MM.1S (cell line): ENCODE data around the gene LRPAP1.
"Not testable (repeated sequence)": the region's sequence is repeated elsewhere in the genome, so short reads cannot be mapped to it uniquely, and the experiment has no call there.

Source experiments
- EZH2 ChIP-seq: fragments of 300-600 bp; sonication (generic); optimal IDR thresholded peaks from 2 replicates; pipeline ENCODE3; 2017; ENCODE audit warnings: low read depth, mild to moderate bottlenecking, antibody characterized with exemption, low read length, mixed read lengths
- EZH2phosphoT487 ChIP-seq: fragments of 300-600 bp; sonication (generic); IDR thresholded peaks from 2 replicates; pipeline ENCODE4 v1.6.1; 2018; ENCODE audit warnings: antibody characterized with exemption, low read length
- TF ChIP-seq, protein P1 (sequence below): fragments of 300-600 bp; sonication (generic); IDR thresholded peaks from 2 replicates; pipeline ENCODE4 v1.5.1; 2016; ENCODE audit warnings: antibody characterized with exemption, low read length, mixed read lengths

DNA sequence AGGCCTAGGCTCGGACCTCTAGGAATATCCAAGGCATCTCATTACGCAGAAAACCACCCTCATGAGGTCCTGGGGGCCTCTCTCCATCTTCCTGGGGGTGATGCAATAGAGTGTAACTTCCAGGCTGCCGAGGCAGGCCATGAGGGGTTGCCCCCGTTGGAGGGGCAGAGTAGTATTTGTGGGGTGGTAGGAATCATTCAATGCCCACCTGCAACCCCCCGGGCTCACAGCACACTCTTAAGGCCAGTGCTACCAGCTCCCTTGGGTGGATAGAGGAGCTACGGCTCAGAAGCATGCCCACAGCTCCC, 17.4 kb upstream of the LRPAP1 start:
- TF ChIP-seq, protein P1, sequence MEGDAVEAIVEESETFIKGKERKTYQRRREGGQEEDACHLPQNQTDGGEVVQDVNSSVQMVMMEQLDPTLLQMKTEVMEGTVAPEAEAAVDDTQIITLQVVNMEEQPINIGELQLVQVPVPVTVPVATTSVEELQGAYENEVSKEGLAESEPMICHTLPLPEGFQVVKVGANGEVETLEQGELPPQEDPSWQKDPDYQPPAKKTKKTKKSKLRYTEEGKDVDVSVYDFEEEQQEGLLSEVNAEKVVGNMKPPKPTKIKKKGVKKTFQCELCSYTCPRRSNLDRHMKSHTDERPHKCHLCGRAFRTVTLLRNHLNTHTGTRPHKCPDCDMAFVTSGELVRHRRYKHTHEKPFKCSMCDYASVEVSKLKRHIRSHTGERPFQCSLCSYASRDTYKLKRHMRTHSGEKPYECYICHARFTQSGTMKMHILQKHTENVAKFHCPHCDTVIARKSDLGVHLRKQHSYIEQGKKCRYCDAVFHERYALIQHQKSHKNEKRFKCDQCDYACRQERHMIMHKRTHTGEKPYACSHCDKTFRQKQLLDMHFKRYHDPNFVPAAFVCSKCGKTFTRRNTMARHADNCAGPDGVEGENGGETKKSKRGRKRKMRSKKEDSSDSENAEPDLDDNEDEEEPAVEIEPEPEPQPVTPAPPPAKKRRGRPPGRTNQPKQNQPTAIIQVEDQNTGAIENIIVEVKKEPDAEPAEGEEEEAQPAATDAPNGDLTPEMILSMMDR, result not testable (repeated sequence)
- not testable (repeated sequence) for TF ChIP-seq EZH2phosphoT487, EZH2
